Caco-2 (cell line): ENCODE results near the gene CAGE1. TPM values are rescaled to one million over a fixed set of nuclear protein-coding genes. Genes with fewer than 3 reads are reported as not detected.

Experiments used
- BruUV-seq: library from RNA; stranded (reverse); fragments of 400-500 nt; replicated peaks from 2 replicates; lab custom pipeline; 2021; lab: Mats Ljungman, UMichigan
- CTCF ChIA-PET: fragments of 300-600 bp; sonication (Branson Sonifier 250); formaldehyde crosslinking; loops from one replicate; lab custom pipeline; 2022; ENCODE audit warnings: antibody characterized with exemption; lab: Charles Lee
- POLR2A ChIA-PET: fragments of 300-600 bp; sonication (Branson Sonifier 250); formaldehyde crosslinking; loops from one replicate; lab custom pipeline; 2022; ENCODE audit warnings: antibody characterized with exemption; lab: Charles Lee
- DNase-seq, 2 experiments: peaks; one replicate each; pipeline versions ENCODE4 v3.0.0 to v3.0.0-alpha.2; 2020 to 2022
- H3K27me3 ChIP-seq: replicated peaks from 2 replicates; pipeline ENCODE4 v1.6.0; 2011; ENCODE audit warnings: low read length; ENCODE audit not compliant: control insufficient read depth, insufficient read depth
- H3K36me3 ChIP-seq: 2 replicates; pipeline ENCODE4 v1.5.1; 2011; ENCODE audit warnings: low read length; ENCODE audit not compliant: control insufficient read depth, insufficient read depth
- H3K4me1 ChIP-seq: fragments of 250-450 bp; sonication (Bioruptor Pico); 2 replicates; pipeline ENCODE4 v1.5.1; 2020; ENCODE audit warnings: mild to moderate bottlenecking
- H3K4me3 ChIP-seq: 2 replicates; pipeline ENCODE4 v1.5.1; 2011; ENCODE audit warnings: low read depth, mild to moderate bottlenecking, control low read depth, low read length
- H3K9me3 ChIP-seq: fragments of 250-450 bp; sonication (Bioruptor Pico); 2 replicates; pipeline ENCODE4 v1.5.1; 2020; ENCODE audit warnings: mild to moderate bottlenecking, moderate library complexity
- H3K27ac Mint-ChIP-seq: one replicate; pipeline ENCODE4 v1.8.0; 2022; ENCODE audit warnings: mixed read lengths; ENCODE audit not compliant: unreplicated experiment
- H3K27me3 Mint-ChIP-seq: one replicate; pipeline ENCODE4 v1.8.0; 2022; ENCODE audit warnings: mixed read lengths; ENCODE audit not compliant: insufficient read depth, unreplicated experiment
- H3K36me3 Mint-ChIP-seq: one replicate; pipeline ENCODE4 v1.8.0; 2022; ENCODE audit warnings: mild to moderate bottlenecking, mixed read lengths; ENCODE audit not compliant: insufficient read depth, unreplicated experiment
- H3K4me1 Mint-ChIP-seq: one replicate; pipeline ENCODE4 v1.8.0; 2022; ENCODE audit warnings: low read depth, mixed read lengths; ENCODE audit not compliant: unreplicated experiment
- H3K4me3 Mint-ChIP-seq: one replicate; pipeline ENCODE4 v1.8.0; 2022; ENCODE audit warnings: mild to moderate bottlenecking, moderate library complexity, mixed read lengths; ENCODE audit not compliant: unreplicated experiment
- H3K9me3 Mint-ChIP-seq: one replicate; pipeline ENCODE4 v1.8.0; 2022; ENCODE audit warnings: mixed read lengths; ENCODE audit not compliant: unreplicated experiment
- CTCF ChIP-seq, 2 experiments: fragments of 200-600 bp in 1 of 2; IDR thresholded peaks; 1 replicate in 1 of 2; 2 replicates in 1 of 2; pipeline versions ENCODE4 v1.5.1 to v1.8.0; 2011 to 2022; ENCODE audit warnings: antibody characterized with exemption in 1 of 2, control low read depth in 1 of 2, inconsistent platforms in 1 of 2, low read depth in 1 of 2, low read length in 1 of 2, mild to moderate bottlenecking in 1 of 2, moderate library complexity in 1 of 2; ENCODE audit not compliant: insufficient read depth in 1 of 2, severe bottlenecking in 1 of 2, unreplicated experiment in 1 of 2
- intact Hi-C: fragments of 100-400 bp; cut with micrococcal nuclease; formaldehyde crosslinking; loops from one replicate; pipeline ENCODE4 v1.10.0; 2022; ENCODE audit not compliant: unreplicated experiment
- total RNA-seq: library from RNA; stranded (reverse); gene quantifications from 2 replicates; pipeline ENCODE4 v1.2.3, GENCODE V29; 2022

The CAGE1 gene
- total RNA-seq, 1 experiment from 2014 or later = 0.59 TPM

GRCh38 chr6:7307533-7307932 is 82.0 kb downstream of the CAGE1 start:
- Histone ChIP-seq H3K9me3 (no peaks in the 10 kb centered on the region), H3K27me3 (no peaks in the 10 kb centered on the region), H3K4me1 (peaks cover 9% of the 10 kb centered on the region; the same call in 1 of the 2 replicates), H3K4me3 (no peak overlapping the region), H3K36me3 (0 out of 2 replicates have a peak, but pooled peaks cover 2% of the 10 kb centered on the region)
- intact Hi-C loops = no loop called here
- no peak overlapping the region for H3K27ac Mint-ChIP-seq
- no peaks in the 10 kb centered on the region for H3K9me3 Mint-ChIP-seq
- no peak for DNase-seq
- CTCF ChIA-PET = no interaction called here
- BruUV-seq = no TSS peak
- no peak for TF ChIP-seq CTCF (IDR thresholded peaks at IDR 0.05; ENCODE audit: insufficient read depth in 1 of 2, low read depth in 1 of 2, low read length in 1 of 2, severe bottlenecking in 1 of 2, unreplicated experiment in 1 of 2)
- H3K4me3 Mint-ChIP-seq = no peak overlapping the region
- H3K36me3 Mint-ChIP-seq = peaks cover 69% of the 10 kb centered on the region
- POLR2A ChIA-PET = no interaction called here
- no peaks in the 10 kb centered on the region for H3K27me3 Mint-ChIP-seq
- no peaks in the 10 kb centered on the region for H3K4me1 Mint-ChIP-seq

GRCh38 chr6:7304821-7305220 is 84.7 kb downstream of the CAGE1 start:
- Mint-ChIP-seq H3K27me3 (no peaks in the 10 kb centered on the region), H3K36me3 (peaks cover 83% of the 10 kb centered on the region), H3K4me3 (no peak overlapping the region), H3K9me3 (no peaks in the 10 kb centered on the region), H3K27ac (no peak overlapping the region), H3K4me1 (peaks cover 9% of the 10 kb centered on the region)
- no peak for DNase-seq
- peaks cover 2% of the 10 kb centered on the region; the same call in 1 of the 2 replicates for H3K36me3 ChIP-seq
- CTCF ChIA-PET = no interaction called here
- BruUV-seq = no TSS peak
- POLR2A ChIA-PET = no interaction called here
- no peaks in the 10 kb centered on the region for H3K27me3 ChIP-seq
- H3K4me3 ChIP-seq = no peak overlapping the region
- intact Hi-C loops = no loop called here
- TF ChIP-seq CTCF (IDR thresholded peaks at IDR 0.05; ENCODE audit: insufficient read depth in 1 of 2, low read depth in 1 of 2, low read length in 1 of 2, severe bottlenecking in 1 of 2, unreplicated experiment in 1 of 2) = no peak
- no peaks in the 10 kb centered on the region for H3K9me3 ChIP-seq
- peaks cover 13% of the 10 kb centered on the region; the same call in 1 of the 2 replicates for H3K4me1 ChIP-seq

- intact Hi-C loops = no loop called here
- H3K4me3 ChIP-seq = no peak overlapping the region
- H3K36me3 Mint-ChIP-seq = peaks cover 77% of the 10 kb centered on the region
- ChIA-PET CTCF (no interaction called here), POLR2A (no interaction called here)
- H3K27ac Mint-ChIP-seq = no peak overlapping the region
- BruUV-seq = no TSS peak
- no peak overlapping the region for H3K4me3 Mint-ChIP-seq
- H3K27me3 Mint-ChIP-seq = no peaks in the 10 kb centered on the region
- no peaks in the 10 kb centered on the region for H3K9me3 ChIP-seq
- H3K27me3 ChIP-seq = no peaks in the 10 kb centered on the region
- TF ChIP-seq CTCF (IDR thresholded peaks at IDR 0.05; ENCODE audit: insufficient read depth in 1 of 2, low read depth in 1 of 2, low read length in 1 of 2, severe bottlenecking in 1 of 2, unreplicated experiment in 1 of 2) = no peak
- peaks cover 4% of the 10 kb centered on the region; the same call in 1 of the 2 replicates for H3K36me3 ChIP-seq
- H3K9me3 Mint-ChIP-seq = no peaks in the 10 kb centered on the region
- no peak for DNase-seq
- peaks cover 13% of the 10 kb centered on the region; the same call in 1 of the 2 replicates for H3K4me1 ChIP-seq
- H3K4me1 Mint-ChIP-seq = peaks cover 9% of the 10 kb centered on the region
Observed at GRCh38 chr6:7301702-7302101, 87.8 kb downstream of the CAGE1 start.
